Iris pigment epithelial cell (primary cell): Measurements from ENCODE around the gene CRACR2B.

Experiments used
- DNase-seq: peaks from one replicate; pipeline ENCODE4 v3.0.0-alpha.2; 2011; ENCODE audit warnings: low read depth

The CRACR2B gene

GRCh38 chr11:839875-840617, 12.3 kb downstream of the CRACR2B start:
- no peak for DNase-seq

- DNase-seq, result no peak
These were observed 14.3 kb downstream of the CRACR2B start for GRCh38 chr11:841981-842369.

DNA sequence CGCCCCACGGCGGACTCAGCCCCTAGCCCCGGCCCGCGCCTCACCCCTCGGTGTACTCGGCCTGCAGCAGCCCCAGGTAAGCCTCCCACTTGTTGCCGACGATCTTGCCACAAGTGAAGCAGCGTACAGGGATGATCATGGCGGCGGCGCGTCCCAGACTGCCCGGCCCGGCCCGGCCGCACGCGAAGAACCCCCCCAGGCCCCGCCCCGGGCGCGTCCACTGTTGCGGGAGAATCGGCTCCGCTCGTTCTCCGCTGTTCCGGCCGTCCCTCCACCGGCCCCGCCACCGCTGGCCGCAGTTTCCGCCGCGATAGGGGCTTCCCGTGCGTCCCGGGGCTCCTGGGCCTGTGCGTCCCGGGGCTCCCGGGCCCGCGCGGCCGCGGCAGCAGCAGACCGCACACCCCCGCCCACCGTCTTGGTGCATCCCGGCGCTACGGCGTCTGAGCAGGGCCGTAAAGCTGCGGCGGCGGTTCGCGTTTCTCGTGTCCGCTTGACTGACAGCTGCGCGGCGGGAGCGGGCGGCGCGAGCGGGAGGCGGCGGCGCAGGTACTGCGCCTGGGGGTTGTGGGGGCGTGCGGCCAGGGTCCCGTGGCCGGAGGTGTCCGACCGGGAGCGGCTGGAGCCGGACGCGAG, 14.8 kb downstream of the CRACR2B start, which contains the start of the genes POLR2L and TSPAN4:
Gene POLR2L (minus strand): TSS at position 160 of the 633 bp plus-strand sequence. CDS start 21 bp downstream, at position 139.
Gene TSPAN4 (plus strand): TSS at position 483 of the 633 bp plus-strand sequence. CDS start 7,453 bp downstream, outside the sequence.
- peak; percentile 91 for DNase-seq

- no peak for DNase-seq
These were observed 15.5 kb downstream of the CRACR2B start for GRCh38 chr11:843086-843734.

- peak; percentile 89 for DNase-seq
These were observed 16.3 kb downstream of the CRACR2B start for GRCh38 chr11:843818-844692.

DNA sequence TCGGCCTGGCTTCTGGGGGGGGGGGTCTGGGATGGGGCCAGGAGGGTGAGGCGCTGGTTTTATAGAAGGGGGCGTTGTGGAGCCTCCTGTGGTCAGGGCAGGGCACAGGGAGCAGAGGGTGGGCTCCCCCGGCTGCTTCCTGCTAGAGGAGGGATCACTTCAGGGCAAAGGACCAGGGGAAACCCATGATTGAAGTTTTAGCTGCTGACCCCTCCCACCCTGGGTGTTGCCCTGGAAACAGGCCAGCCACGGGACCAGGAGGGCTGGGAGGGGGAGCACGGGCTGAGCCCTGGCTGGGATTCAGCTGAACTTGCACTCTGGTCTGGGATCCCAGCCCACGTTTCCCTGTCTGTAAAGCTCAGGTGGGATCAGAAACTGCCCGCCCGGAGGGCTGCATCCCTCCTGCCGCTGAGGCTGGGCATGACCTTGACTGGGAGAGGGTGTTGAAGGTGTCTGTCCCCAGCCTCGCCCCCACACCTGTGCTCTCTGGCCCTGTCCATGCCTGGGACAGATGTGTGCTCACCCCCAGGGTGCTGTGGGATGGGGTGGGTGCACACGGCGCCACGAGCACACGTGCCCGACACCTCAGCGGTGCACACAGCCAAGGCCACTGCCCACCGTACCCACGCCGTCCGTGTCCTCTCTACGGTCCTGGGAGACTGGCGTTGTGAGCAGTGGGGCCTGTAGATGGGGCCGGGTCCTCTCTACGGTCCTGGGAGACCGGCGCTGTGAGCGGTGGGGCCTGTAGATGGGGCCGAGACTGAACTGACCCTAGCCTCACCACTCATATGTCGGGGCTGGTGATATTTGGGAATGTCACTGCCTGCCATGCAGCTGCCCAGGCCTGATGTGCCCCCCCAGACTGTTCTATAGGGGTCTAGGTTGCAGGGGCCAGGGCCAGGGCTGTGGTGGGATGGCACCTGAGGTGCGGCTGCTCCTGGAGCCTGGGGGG, 17.2 kb downstream of the CRACR2B start:
- DNase-seq, result peak; percentile 82

DNA sequence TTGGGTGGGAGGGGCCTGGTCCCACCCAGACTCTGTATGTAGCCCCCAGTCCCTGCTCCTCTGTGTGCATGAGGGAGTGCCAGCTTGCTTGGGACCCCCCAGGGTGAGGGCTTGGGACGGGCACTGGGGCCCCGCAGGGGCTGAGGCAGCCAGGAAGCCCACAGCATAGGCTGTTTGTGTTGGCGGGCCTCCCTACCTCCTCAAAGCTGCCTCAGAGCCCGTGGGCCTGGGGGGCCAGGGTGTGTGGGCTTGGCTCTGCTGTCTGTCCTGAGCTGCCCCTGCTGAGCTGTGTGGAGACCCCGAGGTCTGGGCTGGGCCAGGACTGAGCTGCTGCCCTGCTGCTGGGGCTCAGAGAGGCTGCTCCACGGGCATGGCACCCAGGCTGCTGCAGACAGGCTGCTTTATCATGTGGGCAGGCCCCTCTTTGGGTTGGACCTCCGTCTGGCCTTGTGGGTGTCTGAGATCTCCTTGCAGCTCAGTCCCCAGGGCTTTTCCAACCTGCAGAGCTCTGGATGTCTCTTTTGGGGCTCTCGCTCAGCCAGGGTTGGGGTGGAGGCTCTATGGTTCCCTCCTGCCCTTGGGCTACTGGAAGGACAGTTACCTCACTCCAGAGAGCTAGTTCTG, 18.3 kb downstream of the CRACR2B start:
- DNase-seq, result no peak

GRCh38 chr11:846496-847098, 18.9 kb downstream of the CRACR2B start:
- no peak for DNase-seq

DNA sequence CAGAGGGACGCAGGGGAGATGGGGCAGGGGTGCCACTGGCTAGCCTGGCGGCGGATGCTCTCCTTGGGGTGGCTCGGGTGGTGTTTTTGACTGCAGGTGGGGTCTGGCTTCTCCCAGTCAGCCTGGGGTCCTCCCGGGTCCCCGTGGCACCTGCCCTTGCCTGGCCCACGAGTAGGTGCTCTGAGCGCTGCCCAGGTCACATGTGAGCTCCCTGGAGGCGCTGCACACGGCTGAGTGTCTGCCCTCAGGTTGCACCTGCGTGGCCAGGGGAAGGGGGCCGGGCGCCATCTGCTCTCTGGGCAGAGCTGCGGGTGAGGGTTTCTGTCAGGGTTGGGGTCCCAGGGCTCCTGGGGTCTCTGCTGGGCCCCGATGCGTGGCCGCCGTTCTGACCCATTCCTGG, 20.2 kb downstream of the CRACR2B start:
- no peak for DNase-seq

GRCh38 chr11:848380-848931, 20.7 kb downstream of the CRACR2B start:
- DNase-seq, result no peak

DNA sequence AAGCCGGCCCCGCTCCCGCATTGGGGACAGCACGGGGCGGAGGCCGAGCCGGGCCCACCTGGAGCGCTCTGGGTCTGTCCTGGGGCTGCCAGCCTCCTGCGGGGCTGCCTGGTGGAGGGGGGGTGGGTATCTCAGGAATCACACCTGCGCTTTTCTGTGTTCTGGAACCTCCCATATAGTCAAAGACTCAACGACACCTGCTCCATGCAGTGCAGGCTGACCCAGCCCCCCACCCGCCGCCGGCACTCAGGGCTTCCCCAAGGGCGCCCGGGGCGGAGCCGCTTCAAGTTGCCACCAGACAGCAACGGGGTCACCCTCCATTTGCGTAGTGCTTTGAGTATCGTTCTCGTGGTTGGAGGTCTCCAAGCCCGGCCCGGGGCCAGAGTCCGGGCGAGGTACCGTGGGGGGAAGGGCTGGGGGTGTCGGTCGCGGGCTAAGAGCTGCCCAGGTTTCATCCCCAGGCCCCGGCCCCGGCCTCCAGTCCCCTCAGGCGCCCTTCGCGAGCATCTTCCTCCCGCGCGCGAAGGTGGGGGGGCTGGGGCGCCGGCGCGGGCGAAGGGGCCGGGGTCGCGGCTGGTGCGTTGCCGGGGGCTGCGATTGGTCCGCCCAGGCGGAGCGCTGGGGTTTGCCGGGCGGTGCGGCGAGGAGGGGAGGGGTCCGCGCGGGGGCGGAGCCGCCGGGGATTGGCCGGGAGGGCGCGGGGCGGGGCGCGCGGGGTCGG, 21.5 kb downstream of the CRACR2B start:
- no peak for DNase-seq

DNA sequence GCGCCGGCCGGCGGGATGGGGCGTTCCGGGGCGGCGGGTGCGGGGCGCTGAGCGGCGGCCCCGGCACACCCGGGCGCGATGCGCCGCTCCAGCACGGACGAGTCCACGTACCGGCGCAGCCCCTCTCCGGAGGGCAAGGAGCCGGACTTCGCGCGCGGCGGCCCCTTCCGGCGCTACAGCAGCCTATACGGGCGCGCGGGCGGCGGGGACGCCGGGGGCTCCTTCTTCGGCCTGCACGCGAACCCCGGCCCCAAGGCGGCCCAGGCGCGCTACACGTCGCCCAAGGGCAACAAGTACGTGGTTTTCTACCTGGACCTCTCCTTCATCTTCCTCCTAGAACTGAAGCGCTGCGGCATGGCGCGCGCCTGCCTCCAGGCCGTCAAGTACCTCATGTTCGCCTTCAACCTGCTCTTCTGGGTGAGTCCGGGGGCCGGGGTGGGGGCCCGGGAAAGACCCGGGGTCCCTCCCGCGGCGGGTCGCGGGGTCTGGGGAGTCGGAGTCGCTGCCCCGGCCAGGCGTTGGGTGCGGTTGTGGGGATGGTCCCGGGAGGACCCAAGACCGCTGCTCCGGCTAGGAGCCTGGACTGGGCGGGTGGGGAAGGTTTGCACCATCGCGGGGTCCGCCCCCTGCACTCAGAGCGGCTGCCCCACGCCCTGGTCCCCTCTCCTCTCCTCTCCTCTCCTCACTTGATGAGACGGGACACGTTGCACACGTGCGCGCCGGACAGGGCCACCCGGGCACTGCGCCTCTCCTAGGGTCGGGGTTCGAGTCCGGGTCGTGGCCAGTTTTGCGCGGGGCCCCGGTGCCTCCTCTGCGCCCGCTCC, 22.4 kb downstream of the CRACR2B start:
- no peak for DNase-seq

DNA sequence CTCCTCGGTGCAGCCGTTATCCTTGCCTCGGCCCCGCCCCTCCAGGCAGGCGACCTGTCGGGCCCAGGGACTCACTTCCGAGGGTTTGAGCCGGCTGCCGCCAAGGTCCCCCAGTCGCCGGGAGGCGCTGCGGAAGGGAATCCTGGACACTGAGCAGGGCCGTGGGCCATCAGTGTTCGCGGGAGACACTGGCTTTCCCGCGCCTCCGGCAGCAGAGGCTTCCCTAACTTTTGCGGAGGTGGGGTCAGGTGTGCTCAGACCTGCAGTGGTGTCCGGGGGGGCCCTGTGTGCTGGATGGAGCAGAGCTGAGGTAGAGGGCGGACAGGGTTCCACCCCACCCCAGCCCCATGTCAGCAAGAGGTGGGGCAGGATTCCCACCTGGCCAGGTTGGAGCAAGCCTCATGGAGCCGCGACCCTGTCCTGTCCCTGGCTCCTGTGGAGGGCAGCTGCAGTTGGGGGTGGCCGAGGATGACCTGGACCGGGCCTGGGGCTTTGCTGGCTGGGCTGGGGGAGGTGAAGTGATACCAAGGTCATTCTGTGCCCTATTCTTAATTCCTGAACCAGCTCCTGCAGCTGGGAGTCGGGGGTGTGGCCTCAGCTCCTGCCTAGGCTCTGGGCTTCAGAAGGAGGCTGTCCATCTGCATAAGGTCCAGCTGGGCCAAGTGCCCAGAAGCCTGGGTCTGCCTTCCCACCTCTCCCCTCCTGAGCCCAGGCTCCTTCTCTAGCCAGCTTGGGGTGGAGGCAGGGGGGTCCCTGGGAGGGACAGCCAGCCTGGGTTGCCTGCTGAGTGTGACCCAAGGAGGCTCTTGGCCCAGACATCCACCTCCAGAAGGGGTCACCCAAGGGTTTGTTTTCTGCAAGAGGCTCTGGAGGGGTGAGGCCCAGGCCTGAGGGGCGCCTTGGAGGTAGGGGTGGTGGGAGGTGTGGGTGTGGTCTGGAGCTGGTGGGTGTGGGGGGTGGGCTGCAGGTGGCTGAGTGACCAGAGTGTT, 23.4 kb downstream of the CRACR2B start:
- DNase-seq, result no peak

GRCh38 chr11:852762-853161, 25.0 kb downstream of the CRACR2B start:
- DNase-seq, result no peak

DNA sequence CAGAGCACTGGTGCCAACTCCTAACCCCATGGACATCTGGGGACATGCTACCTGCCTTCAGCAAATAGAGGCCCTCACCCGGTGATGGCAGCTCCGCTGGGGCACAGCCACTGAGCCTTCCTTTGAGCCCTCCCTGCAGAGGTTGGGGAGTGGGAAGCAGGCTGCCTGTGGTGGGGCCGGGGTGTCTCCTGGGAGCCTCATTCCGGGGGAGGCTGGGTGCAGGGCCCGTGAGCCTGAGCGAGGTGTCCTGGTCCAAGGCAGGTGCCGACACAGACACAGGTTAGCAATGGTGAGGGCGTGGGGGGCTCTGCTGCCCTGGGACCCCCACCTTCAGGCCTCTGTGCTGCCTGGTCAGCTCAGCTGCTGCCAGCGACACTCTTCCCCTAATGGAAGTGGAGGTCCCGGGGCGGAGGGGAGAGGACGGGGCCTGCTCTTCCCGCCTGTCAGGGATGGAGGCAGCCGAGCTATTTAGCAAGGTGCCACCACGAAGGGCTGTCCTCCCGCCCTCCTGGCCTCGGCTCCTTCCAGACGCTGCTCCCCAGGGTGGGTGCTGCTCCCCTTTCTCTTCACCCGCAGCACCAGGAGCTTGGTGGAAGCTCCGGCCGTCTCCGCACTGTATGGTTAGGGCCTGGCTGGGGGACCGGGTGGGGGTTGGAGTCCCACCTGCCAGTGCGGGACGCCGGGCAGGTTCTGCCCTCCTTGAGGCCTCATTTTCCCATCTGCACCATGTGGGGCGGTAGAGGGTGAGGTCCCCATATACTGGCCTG, 26.1 kb downstream of the CRACR2B start:
- no peak for DNase-seq
